HEK293 (cell line): Measurements from ENCODE around the gene IMMP1L.

Experiments
- CTCF ChIA-PET: fragments of 350-600 bp; formaldehyde crosslinking; extraction: SDS; loops from one replicate; lab custom pipeline; 2021; ENCODE audit warnings: antibody characterized with exemption; lab: Yijun Ruan, JAX
- POLR2A ChIA-PET: fragments of 300-600 bp; formaldehyde crosslinking; extraction: SDS; loops from one replicate; lab custom pipeline; 2020; ENCODE audit warnings: antibody characterized with exemption, inconsistent platforms; lab: Yijun Ruan, JAX
- H3K27ac ChIP-seq: fragments of 200-500 bp; sonication (Bioruptor generic); 2 replicates; pipeline ENCODE4 v1.5.1; 2014; ENCODE audit warnings: low read depth, low read length, control low read depth, inconsistent platforms; ENCODE audit errors: extremely low read depth
- H3K36me3 ChIP-seq, 2 experiments: fragments of 200-500 bp in 1 of 2; sonication (Bioruptor generic) in 1 of 2; 1 replicate in 1 of 2; 2 replicates in 1 of 2; pipeline ENCODE4 v1.5.1; 2014 to 2017; ENCODE audit warnings: inconsistent platforms in 2 of 2, low read length in 2 of 2; ENCODE audit not compliant: control insufficient read depth in 2 of 2, insufficient read depth in 1 of 2
- H3K4me1 ChIP-seq: fragments of 200-500 bp; sonication (Bioruptor generic); 2 replicates; pipeline ENCODE4 v1.5.1; 2014; ENCODE audit warnings: mild to moderate bottlenecking, low read length, inconsistent platforms; ENCODE audit not compliant: control insufficient read depth, insufficient read depth
- H3K4me3 ChIP-seq: 2 replicates; pipeline ENCODE4 v1.5.1; 2011; ENCODE audit warnings: low read depth, mild to moderate bottlenecking, control low read depth, low read length, moderate library complexity
- H3K9me3 ChIP-seq: fragments of 200-500 bp; sonication (Bioruptor generic); 2 replicates; pipeline ENCODE4 v1.5.1; 2014; ENCODE audit warnings: low read depth, low read length, inconsistent platforms; ENCODE audit not compliant: control insufficient read depth, insufficient read depth
- GLIS2 ChIP-seq: fragments of 450-650 bp; formaldehyde crosslinking; IDR thresholded peaks from 2 replicates; pipeline ENCODE4 v1.5.1; 2016; ENCODE audit warnings: missing biosample characterization, missing genetic modification characterization
- ZFP69B ChIP-seq: fragments of 450-650 bp; formaldehyde crosslinking; IDR thresholded peaks from 2 replicates; pipeline ENCODE4 v1.5.1; 2016; ENCODE audit warnings: missing biosample characterization, missing genetic modification characterization
- ZNF157 ChIP-seq: fragments of 450-650 bp; formaldehyde crosslinking; IDR thresholded peaks from 2 replicates; pipeline ENCODE4 v1.5.1; 2016; ENCODE audit warnings: missing biosample characterization, missing genetic modification characterization
- ZNF2 ChIP-seq: fragments of 450-650 bp; formaldehyde crosslinking; IDR thresholded peaks from 2 replicates; pipeline ENCODE4 v1.5.1; 2016; ENCODE audit warnings: missing biosample characterization, missing genetic modification characterization
- ZNF239 ChIP-seq: fragments of 450-650 bp; formaldehyde crosslinking; IDR thresholded peaks from 2 replicates; pipeline ENCODE4 v1.5.1; 2016; ENCODE audit warnings: missing biosample characterization, missing genetic modification characterization
- ZNF433 ChIP-seq: fragments of 450-650 bp; formaldehyde crosslinking; IDR thresholded peaks from 2 replicates; pipeline ENCODE4 v1.5.1; 2016; ENCODE audit warnings: missing biosample characterization, missing genetic modification characterization, low read depth
- ZNF549 ChIP-seq: fragments of 450-650 bp; IDR thresholded peaks from 2 replicates; pipeline ENCODE4 v1.5.1; 2018; ENCODE audit warnings: missing biosample characterization, missing genetic modification characterization, mild to moderate bottlenecking, inconsistent platforms, moderate library complexity
- ZNF561 ChIP-seq: fragments of 450-650 bp; IDR thresholded peaks from 2 replicates; pipeline ENCODE4 v1.5.1; 2018; ENCODE audit warnings: missing biosample characterization, missing genetic modification characterization, borderline replicate concordance
- ZNF585B ChIP-seq: fragments of 450-650 bp; formaldehyde crosslinking; IDR thresholded peaks from 2 replicates; pipeline ENCODE4 v1.5.1; 2016; ENCODE audit warnings: missing biosample characterization, missing genetic modification characterization
- ZNF610 ChIP-seq: fragments of 450-650 bp; formaldehyde crosslinking; IDR thresholded peaks from 2 replicates; pipeline ENCODE4 v1.5.1; 2016; ENCODE audit warnings: missing biosample characterization, missing genetic modification characterization, borderline replicate concordance
- ZNF664 ChIP-seq: fragments of 450-650 bp; formaldehyde crosslinking; IDR thresholded peaks from 2 replicates; pipeline ENCODE4 v1.5.1; 2016; ENCODE audit warnings: missing biosample characterization, missing genetic modification characterization
- ZNF707 ChIP-seq: fragments of 450-650 bp; formaldehyde crosslinking; IDR thresholded peaks from 2 replicates; pipeline ENCODE4 v1.5.1; 2016; ENCODE audit warnings: missing biosample characterization, missing genetic modification characterization
- ZNF768 ChIP-seq: fragments of 450-650 bp; formaldehyde crosslinking; IDR thresholded peaks from 2 replicates; pipeline ENCODE4 v1.5.1; 2018; ENCODE audit warnings: missing biosample characterization, mild to moderate bottlenecking, missing genetic modification characterization
- ZNF830 ChIP-seq: fragments of 450-650 bp; IDR thresholded peaks from 2 replicates; pipeline ENCODE4 v1.5.0; 2018; ENCODE audit warnings: missing biosample characterization, missing genetic modification characterization, low read depth, mild to moderate bottlenecking, moderate library complexity
- TF ChIP-seq, protein P1 (sequence below): fragments of 450-650 bp; formaldehyde crosslinking; IDR thresholded peaks from 2 replicates; pipeline ENCODE4 v1.5.1; 2016; ENCODE audit warnings: missing biosample characterization, missing genetic modification characterization, low read depth
- TF ChIP-seq, protein P2 (sequence below): fragments of 450-650 bp; formaldehyde crosslinking; IDR thresholded peaks from 2 replicates; pipeline ENCODE4 v1.5.1; 2016; ENCODE audit warnings: missing biosample characterization, missing genetic modification characterization
- TF ChIP-seq, protein P3 (sequence below): fragments of 450-650 bp; formaldehyde crosslinking; IDR thresholded peaks from 2 replicates; pipeline ENCODE4 v1.5.1; 2016; ENCODE audit warnings: missing biosample characterization, missing genetic modification characterization
- TF ChIP-seq, protein P4 (sequence below): fragments of 450-650 bp; formaldehyde crosslinking; IDR thresholded peaks from 2 replicates; pipeline ENCODE4 v1.5.1; 2016; ENCODE audit warnings: missing biosample characterization, missing genetic modification characterization
- TF ChIP-seq, protein P5 (sequence below): fragments of 450-650 bp; formaldehyde crosslinking; IDR thresholded peaks from 2 replicates; pipeline ENCODE4 v1.5.1; 2016; ENCODE audit warnings: missing biosample characterization, missing genetic modification characterization, borderline replicate concordance

IMMP1L gene

DNA sequence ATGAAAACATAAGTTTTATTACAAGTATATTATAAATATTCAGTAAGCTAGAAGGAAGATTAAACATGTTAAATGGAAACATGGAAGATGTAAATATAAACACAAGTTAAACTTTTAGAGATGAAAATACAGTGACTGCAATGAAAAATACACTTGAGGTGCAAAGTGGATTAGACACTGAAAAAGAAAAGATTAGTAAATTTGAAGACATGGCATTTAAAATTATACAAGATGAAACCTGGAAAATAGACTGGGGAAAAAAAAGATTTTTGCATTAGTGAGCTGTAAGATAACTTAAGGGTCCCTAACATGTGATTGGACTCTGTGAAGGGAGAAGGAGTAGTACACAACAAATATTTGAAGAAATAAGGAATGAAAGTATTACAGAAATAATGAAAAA, 33.4 kb upstream of the IMMP1L start:
- CTCF ChIA-PET = interaction anchor here (0.7 kb wide), 1 partner anchor 331 kb away, joined by 3 read pairs; no protein-coding TSS in a partner anchor
- no peaks in the 10 kb centered on the region for H3K9me3 ChIP-seq
- no peak for TF ChIP-seq ZNF549 (tag by site-specific recombination)
- TF ChIP-seq, protein P1, sequence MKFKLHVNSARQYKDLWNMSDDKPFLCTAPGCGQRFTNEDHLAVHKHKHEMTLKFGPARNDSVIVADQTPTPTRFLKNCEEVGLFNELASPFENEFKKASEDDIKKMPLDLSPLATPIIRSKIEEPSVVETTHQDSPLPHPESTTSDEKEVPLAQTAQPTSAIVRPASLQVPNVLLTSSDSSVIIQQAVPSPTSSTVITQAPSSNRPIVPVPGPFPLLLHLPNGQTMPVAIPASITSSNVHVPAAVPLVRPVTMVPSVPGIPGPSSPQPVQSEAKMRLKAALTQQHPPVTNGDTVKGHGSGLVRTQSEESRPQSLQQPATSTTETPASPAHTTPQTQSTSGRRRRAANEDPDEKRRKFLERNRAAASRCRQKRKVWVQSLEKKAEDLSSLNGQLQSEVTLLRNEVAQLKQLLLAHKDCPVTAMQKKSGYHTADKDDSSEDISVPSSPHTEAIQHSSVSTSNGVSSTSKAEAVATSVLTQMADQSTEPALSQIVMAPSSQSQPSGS (tag by site-specific recombination) = no peak
- TF ChIP-seq, protein P2, sequence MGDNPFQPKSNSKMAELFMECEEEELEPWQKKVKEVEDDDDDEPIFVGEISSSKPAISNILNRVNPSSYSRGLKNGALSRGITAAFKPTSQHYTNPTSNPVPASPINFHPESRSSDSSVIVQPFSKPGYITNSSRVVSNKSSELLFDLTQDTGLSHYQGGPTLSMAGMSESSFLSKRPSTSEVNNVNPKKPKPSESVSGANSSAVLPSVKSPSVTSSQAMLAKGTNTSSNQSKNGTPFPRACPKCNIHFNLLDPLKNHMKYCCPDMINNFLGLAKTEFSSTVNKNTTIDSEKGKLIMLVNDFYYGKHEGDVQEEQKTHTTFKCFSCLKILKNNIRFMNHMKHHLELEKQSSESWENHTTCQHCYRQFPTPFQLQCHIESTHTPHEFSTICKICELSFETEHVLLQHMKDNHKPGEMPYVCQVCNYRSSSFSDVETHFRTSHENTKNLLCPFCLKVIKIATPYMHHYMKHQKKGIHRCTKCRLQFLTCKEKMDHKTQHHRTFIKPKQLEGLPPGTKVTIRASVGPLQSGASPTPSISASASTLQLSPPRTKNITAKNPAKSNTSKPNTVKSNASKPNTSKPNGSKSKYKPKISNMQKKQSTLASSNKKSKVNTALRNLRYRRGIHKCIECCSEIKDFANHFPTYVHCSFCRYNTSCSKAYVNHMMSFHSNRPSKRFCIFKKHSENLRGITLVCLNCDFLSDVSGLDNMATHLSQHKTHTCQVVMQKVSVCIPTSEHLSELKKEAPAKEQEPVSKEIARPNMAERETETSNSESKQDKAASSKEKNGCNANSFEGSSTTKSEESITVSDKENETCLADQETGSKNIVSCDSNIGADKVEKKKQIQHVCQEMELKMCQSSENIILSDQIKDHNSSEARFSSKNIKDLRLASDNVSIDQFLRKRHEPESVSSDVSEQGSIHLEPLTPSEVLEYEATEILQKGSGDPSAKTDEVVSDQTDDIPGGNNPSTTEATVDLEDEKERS (tag by site-specific recombination) = no peak
- TF ChIP-seq ZNF768 (tag by site-specific recombination) = no peak
- TF ChIP-seq ZNF239 = no peak
- no peak for TF ChIP-seq ZNF707 (tag by site-specific recombination)
- TF ChIP-seq, protein P3, sequence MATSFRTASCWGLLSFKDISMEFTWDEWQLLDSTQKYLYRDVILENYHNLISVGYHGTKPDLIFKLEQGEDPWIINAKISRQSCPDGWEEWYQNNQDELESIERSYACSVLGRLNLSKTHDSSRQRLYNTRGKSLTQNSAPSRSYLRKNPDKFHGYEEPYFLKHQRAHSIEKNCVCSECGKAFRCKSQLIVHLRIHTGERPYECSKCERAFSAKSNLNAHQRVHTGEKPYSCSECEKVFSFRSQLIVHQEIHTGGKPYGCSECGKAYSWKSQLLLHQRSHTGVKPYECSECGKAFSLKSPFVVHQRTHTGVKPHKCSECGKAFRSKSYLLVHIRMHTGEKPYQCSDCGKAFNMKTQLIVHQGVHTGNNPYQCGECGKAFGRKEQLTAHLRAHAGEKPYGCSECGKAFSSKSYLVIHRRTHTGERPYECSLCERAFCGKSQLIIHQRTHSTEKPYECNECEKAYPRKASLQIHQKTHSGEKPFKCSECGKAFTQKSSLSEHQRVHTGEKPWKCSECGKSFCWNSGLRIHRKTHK (tag by site-specific recombination) = no peak
- no peak for TF ChIP-seq ZNF157
- no peak for TF ChIP-seq ZNF664 (tag by site-specific recombination)
- TF ChIP-seq, protein P4, sequence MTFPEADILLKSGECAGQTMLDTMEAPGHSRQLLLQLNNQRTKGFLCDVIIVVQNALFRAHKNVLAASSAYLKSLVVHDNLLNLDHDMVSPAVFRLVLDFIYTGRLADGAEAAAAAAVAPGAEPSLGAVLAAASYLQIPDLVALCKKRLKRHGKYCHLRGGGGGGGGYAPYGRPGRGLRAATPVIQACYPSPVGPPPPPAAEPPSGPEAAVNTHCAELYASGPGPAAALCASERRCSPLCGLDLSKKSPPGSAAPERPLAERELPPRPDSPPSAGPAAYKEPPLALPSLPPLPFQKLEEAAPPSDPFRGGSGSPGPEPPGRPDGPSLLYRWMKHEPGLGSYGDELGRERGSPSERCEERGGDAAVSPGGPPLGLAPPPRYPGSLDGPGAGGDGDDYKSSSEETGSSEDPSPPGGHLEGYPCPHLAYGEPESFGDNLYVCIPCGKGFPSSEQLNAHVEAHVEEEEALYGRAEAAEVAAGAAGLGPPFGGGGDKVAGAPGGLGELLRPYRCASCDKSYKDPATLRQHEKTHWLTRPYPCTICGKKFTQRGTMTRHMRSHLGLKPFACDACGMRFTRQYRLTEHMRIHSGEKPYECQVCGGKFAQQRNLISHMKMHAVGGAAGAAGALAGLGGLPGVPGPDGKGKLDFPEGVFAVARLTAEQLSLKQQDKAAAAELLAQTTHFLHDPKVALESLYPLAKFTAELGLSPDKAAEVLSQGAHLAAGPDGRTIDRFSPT = no peak
- TF ChIP-seq ZNF585B = no peak
- no peak for TF ChIP-seq ZNF433 (tag by site-specific recombination)
- no peak for TF ChIP-seq ZNF561 (tag by site-specific recombination)
- TF ChIP-seq ZNF2 (tag by site-specific recombination) = no peak
- TF ChIP-seq ZNF830 (tag by site-specific recombination) = no peak
- TF ChIP-seq, protein P5, sequence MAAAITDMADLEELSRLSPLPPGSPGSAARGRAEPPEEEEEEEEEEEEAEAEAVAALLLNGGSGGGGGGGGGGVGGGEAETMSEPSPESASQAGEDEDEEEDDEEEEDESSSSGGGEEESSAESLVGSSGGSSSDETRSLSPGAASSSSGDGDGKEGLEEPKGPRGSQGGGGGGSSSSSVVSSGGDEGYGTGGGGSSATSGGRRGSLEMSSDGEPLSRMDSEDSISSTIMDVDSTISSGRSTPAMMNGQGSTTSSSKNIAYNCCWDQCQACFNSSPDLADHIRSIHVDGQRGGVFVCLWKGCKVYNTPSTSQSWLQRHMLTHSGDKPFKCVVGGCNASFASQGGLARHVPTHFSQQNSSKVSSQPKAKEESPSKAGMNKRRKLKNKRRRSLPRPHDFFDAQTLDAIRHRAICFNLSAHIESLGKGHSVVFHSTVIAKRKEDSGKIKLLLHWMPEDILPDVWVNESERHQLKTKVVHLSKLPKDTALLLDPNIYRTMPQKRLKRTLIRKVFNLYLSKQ (tag by site-specific recombination) = no peak
- no peak for TF ChIP-seq ZNF610
- no peak for TF ChIP-seq GLIS2 (tag by site-specific recombination)
- TF ChIP-seq ZFP69B (tag by site-specific recombination) = no peak
- no peaks in the 10 kb centered on the region for H3K4me1 ChIP-seq
- H3K27ac ChIP-seq = no peak overlapping the region
- POLR2A ChIA-PET = no interaction called here
- H3K36me3 ChIP-seq = peaks cover 0 to 11% of the 10 kb centered on the region in 2 experiments; a peak in 1 of 3 replicates
- no peak overlapping the region for H3K4me3 ChIP-seq
